SK-N-SH (cell line): ENCODE measurements around the gene NADSYN1.

Experiments
- EP300 ChIP-seq, 2 experiments: IDR thresholded peaks; 2 replicates each; pipeline versions ENCODE4 v1.4.0 to v1.6.1; 2012; ENCODE audit warnings: borderline replicate concordance in 1 of 2, low read depth in 1 of 2, low read length in 1 of 2
- POLR2AphosphoS5 ChIP-seq: IDR thresholded peaks from 2 replicates; pipeline ENCODE4 v1.6.1; 2012; ENCODE audit warnings: low read depth, low read length
- RAD21 ChIP-seq: IDR thresholded peaks from 2 replicates; pipeline ENCODE4 v1.6.1; 2012; ENCODE audit warnings: mild to moderate bottlenecking, low read length
- SIN3A ChIP-seq: IDR thresholded peaks from 2 replicates; pipeline ENCODE4 v1.6.1; 2012; ENCODE audit warnings: low read depth, mild to moderate bottlenecking, low read length, moderate library complexity, borderline replicate concordance
- YY1 ChIP-seq: IDR thresholded peaks from 2 replicates; pipeline ENCODE4 v1.4.0; 2012; ENCODE audit warnings: low read depth, mild to moderate bottlenecking
- TF ChIP-seq, protein P1 (sequence below): fragments of 200-600 bp; sonication (generic); IDR thresholded peaks from 2 replicates; pipeline ENCODE4 v1.6.1; 2017; ENCODE audit warnings: antibody characterized with exemption, mild to moderate bottlenecking, moderate library complexity
- TF ChIP-seq, protein P2 (sequence below): IDR thresholded peaks from 2 replicates; pipeline ENCODE4 v1.4.0; 2012; ENCODE audit warnings: low read depth

DNA sequence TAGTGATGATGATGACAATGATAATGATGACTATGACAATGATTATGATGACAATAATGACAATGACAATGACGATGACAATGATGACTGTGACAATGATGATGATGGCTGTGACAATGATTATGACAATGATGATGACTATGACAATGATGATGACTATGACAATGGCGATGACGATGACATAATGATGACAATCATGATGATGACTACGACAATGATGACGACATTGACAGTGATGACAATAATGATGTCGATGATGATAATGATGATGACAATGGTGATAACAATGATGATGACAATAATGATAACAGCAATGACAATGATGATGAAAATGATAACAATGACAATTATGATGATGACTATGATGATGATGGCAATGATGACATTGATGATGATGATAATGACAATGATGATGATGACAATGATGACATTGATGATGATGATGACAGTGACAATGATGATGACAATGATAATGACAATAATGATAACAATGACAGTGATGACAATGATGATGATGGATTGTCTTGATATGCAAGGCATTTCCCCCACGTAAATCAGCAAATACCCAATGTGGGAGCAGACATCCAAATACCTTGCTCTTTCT lies 42.5 kb upstream of the NADSYN1 start:
- TF ChIP-seq, protein P1, sequence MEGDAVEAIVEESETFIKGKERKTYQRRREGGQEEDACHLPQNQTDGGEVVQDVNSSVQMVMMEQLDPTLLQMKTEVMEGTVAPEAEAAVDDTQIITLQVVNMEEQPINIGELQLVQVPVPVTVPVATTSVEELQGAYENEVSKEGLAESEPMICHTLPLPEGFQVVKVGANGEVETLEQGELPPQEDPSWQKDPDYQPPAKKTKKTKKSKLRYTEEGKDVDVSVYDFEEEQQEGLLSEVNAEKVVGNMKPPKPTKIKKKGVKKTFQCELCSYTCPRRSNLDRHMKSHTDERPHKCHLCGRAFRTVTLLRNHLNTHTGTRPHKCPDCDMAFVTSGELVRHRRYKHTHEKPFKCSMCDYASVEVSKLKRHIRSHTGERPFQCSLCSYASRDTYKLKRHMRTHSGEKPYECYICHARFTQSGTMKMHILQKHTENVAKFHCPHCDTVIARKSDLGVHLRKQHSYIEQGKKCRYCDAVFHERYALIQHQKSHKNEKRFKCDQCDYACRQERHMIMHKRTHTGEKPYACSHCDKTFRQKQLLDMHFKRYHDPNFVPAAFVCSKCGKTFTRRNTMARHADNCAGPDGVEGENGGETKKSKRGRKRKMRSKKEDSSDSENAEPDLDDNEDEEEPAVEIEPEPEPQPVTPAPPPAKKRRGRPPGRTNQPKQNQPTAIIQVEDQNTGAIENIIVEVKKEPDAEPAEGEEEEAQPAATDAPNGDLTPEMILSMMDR, result no peak
- TF ChIP-seq, protein P2, sequence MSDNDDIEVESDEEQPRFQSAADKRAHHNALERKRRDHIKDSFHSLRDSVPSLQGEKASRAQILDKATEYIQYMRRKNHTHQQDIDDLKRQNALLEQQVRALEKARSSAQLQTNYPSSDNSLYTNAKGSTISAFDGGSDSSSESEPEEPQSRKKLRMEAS, result no peak
- TF ChIP-seq RAD21 (no peak), SIN3A (no peak), POLR2AphosphoS5 (no peak), YY1 (no peak), EP300 (IDR thresholded peaks at IDR 0.05; ENCODE audit: borderline replicate concordance in 1 of 2, low read depth in 1 of 2, low read length in 1 of 2) (no peak)
